ENCODE data around the gene SNX13. TPM values are rescaled to one million over a fixed set of nuclear protein-coding genes. Genes with fewer than 3 reads are reported as not detected.

Gene SNX13
- polyA plus RNA-seq, 1 of the 3 experiments (the other 2 are of a cell fraction): 13.0 TPM

DNA sequence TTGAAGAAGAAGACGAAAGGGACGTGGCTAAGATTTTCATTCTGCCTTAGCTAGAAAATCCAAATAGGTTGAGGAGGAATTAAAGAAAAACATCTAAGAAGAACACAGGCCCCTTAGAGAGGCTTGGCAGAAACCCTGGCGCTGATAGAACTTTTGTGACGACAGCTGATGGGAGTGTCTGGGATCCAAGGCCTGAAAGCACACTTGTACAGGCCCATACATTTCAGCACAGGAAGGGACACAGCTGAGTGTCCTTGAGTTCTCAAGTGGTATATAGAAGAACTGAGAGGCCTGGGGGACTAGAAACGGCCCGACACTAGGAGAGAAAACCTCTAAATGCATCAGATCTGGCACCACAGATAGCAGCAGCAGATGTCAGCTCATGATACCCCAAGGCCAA is 47.8 kb upstream of the SNX13 start (continued):
- TF ChIP-seq, protein P1, sequence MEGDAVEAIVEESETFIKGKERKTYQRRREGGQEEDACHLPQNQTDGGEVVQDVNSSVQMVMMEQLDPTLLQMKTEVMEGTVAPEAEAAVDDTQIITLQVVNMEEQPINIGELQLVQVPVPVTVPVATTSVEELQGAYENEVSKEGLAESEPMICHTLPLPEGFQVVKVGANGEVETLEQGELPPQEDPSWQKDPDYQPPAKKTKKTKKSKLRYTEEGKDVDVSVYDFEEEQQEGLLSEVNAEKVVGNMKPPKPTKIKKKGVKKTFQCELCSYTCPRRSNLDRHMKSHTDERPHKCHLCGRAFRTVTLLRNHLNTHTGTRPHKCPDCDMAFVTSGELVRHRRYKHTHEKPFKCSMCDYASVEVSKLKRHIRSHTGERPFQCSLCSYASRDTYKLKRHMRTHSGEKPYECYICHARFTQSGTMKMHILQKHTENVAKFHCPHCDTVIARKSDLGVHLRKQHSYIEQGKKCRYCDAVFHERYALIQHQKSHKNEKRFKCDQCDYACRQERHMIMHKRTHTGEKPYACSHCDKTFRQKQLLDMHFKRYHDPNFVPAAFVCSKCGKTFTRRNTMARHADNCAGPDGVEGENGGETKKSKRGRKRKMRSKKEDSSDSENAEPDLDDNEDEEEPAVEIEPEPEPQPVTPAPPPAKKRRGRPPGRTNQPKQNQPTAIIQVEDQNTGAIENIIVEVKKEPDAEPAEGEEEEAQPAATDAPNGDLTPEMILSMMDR (IDR thresholded peaks at IDR 0.05): no peak

DNA sequence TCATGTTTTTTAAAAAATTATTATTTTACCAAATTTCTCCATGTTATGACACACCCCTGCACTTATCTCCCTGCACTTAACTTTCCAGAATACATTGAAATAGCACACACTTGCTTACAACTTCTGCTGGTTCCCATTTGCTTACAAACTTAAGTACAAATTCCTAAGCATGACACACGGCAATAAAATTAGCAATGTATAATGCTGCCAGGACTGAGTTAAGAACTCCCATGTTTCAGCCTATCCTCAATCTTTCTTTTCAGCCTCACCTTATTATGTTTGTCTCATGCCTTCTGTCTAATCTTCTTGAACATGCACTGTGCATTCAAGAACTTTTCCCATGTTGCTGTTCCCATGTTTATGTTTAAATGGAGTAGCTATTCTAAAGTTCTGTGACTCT is 46.6 kb upstream of the SNX13 start:
- Histone ChIP-seq H3K27me3 (ENCODE audit: insufficient read depth) (peaks cover 5% of the 10 kb centered on the region; the same call in 1 of the 2 replicates), H4K20me1 (ENCODE audit: insufficient read depth) (no peaks in the 10 kb centered on the region), H3K9ac (no peak overlapping the region), H3K79me2 (ENCODE audit: insufficient read depth) (no peaks in the 10 kb centered on the region), H3K9me2 (no peaks in the 10 kb centered on the region), H2AFZ (ENCODE audit: low read depth) (peak overlapping the region; percentile 0; the same call in 1 of the 2 replicates), H3K4me2 (peak overlapping the region; percentile 6; the same call in 1 of the 2 replicates), H3K4me1 (ENCODE audit: control insufficient read depth in 1 of 2, insufficient read depth in 2 of 2, low read depth in 1 of 2, low read length in 1 of 2) (no peaks in the 10 kb centered on the region; a peak in 1 of 4 replicates), H3K4me3 (ENCODE audit: low read depth in 2 of 2, low read length in 1 of 2) (no peak overlapping the region), H3K27ac (ENCODE audit: low read depth in 2 of 2, low read length in 1 of 2) (peak overlapping the region; percentile 1 to 7; a peak in 3 of 4 replicates), H3F3A (replicated peaks; ENCODE audit: insufficient read depth) (no peaks in the 10 kb centered on the region), H3K9me3 (no peaks in the 10 kb centered on the region), H3K36me3 (replicated peaks in 1 of 2; ENCODE audit: control insufficient read depth in 1 of 2, insufficient read depth in 2 of 2, low read length in 1 of 2) (no peaks in the 10 kb centered on the region)
- 3% methylated on average over 1 of the region's 1 CpG for WGBS (ENCODE audit: low lambda C conversion rate)
- POLR2A ChIA-PET: no interaction called here
- DNase-seq: no peak
- CTCF ChIA-PET: interaction anchor here (0.6 to 1.8 kb wide), 2 partner anchors 81 to 217 kb away, joined by 3 to 4 read pairs; no protein-coding TSS in a partner anchor
- no peak for TF ChIP-seq GATA2 (CRISPR knock-in tag; IDR thresholded peaks at IDR 0.05)
- TF ChIP-seq FOSL2 (IDR thresholded peaks at IDR 0.05; ENCODE audit: borderline replicate concordance, low read depth): peak; percentile 54; the same call in 1 of the 2 replicates
- TF ChIP-seq JUND (IDR thresholded peaks at IDR 0.05): peak; percentile 58
- TF ChIP-seq FOXJ3 (CRISPR knock-in tag; IDR thresholded peaks at IDR 0.05): no peak
- TF ChIP-seq REST (IDR thresholded peaks at IDR 0.05; ENCODE audit: low read depth, low read length): no peak
- no peak for TF ChIP-seq MXI1 (IDR thresholded peaks at IDR 0.05; ENCODE audit: low read depth, low read length)
- no peak for TF ChIP-seq RCOR1 (IDR thresholded peaks at IDR 0.05; ENCODE audit: low read length)
- peak; percentile 49; the same call in 1 of the 2 replicates for TF ChIP-seq NFIC (IDR thresholded peaks at IDR 0.05; ENCODE audit: borderline replicate concordance)
